Stimulated activated CD4-positive, alpha-beta T cell treated with anti-CD3 and anti-CD28 coated beads, TNF-alpha, amount 100 ng/mL, for 1 hour (primary cell): ENCODE results near the gene STOX2.

ENCODE experiments used
- DNase-seq, 3 donors: peaks; one replicate each; pipeline ENCODE4 v3.0.0-alpha.2; 2020; ENCODE audit warnings: low read depth in 3 of 3, low spot score in 1 of 3

The STOX2 gene

GRCh38 chr4:184067931-184068554 lies 162.9 kb downstream of the STOX2 start:
- no peak for DNase-seq
